C4-2B (cell line): ENCODE results near the gene SYPL2.

ENCODE experiments used
- CTCF ChIP-seq: fragments of 450-650 bp; conservative IDR thresholded peaks from 2 replicates; pipeline ENCODE4 v1.5.1; 2017; ENCODE audit warnings: mild to moderate bottlenecking
- ZFX ChIP-seq: fragments of 450-650 bp; IDR thresholded peaks from 2 replicates; pipeline ENCODE4 v1.6.1; 2017

DNA sequence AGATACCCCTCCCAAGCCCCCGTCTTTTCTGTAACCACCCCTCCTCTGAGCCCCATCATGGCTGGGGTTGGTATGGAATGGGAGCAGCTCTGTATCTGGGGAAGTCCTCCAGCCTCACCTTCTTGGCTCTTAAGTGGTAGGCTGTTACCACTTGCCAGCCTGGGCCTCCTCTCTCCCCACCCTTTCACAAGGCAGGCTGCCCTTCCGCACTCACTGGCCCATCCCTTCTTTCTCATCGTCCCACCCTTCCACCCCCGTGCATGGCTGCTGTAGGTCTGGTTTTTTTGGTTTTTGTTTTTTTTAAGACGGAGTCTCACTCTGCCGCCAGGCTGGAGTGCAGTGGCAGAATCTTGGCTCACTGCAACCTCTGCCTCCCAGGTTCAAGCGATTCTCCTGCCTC lies 32.7 kb downstream of the SYPL2 start:
- TF ChIP-seq CTCF (no peak), ZFX (no peak)
